ENCODE results near the gene SIDT1. TPM values are rescaled to one million over a fixed set of nuclear protein-coding genes. Genes with fewer than 3 reads are reported as not detected.

SIDT1 gene
- total and polyA plus RNA-seq, 5 donors from 2014 or later: 13.6 to 59.9 (median 18.0) TPM

DNA sequence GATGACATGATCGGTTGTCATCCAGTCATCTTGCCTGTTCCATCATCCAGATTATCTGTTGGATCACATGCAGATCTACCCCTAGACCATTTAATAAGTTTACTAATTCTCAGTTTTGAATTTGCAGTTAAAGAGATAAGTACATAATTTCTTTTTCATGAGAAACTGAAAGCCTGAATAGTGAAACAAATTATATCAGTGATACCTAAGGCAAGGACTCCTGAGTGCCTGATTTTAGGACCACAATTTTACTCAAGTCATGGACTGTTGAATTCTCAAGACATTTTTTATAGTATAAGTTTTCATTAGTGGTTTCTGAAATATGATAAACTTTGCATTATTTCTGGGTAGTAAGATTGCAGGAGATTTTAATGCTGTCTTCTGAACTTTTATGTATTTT is 13.2 kb downstream of the SIDT1 start:
- peak overlapping the region in 2 of 3 donors; percentile 22 to 52 for H3K27ac Mint-ChIP-seq

DNA sequence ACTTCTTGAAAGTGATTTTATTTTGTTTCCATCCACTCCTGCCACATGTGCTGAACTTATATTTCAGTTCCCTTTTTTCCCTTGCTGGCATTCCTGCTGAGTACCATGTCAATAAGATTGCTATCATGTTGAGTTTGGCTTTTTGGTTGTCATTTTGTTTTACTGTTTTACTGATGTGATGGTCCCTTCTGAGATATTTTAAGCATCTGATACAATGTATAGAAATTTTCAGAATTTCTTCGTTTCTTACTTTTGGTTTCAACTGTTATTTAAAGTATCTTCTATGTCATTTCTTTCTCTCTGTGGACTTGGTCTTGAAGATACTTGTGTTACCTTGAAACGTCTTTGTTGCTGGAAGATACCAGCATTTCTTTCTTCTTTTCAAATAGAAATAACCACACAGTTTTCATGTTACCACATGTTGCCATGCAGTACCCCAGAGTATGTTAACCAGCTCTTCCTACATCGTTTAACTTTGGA is 14.1 kb downstream of the SIDT1 start:
- Histone ChIP-seq H3K9me3 (ENCODE audit: control insufficient read depth in 2 of 2, low read length in 2 of 2) (peaks cover 0 to 1% of the 10 kb centered on the region in 2 experiments), H3K36me3 (ENCODE audit: control insufficient read depth, insufficient read depth, low read length) (peaks cover 10% of the 10 kb centered on the region), H3K4me3 (ENCODE audit: low read depth, low read length) (peak overlapping the region; percentile 4), H3K27me3 (ENCODE audit: control insufficient read depth, insufficient read depth, low read length) (no peaks in the 10 kb centered on the region), H3K4me1 (ENCODE audit: control insufficient read depth, insufficient read depth, low read length, poor library complexity, severe bottlenecking) (no peaks in the 10 kb centered on the region), H3K27ac (ENCODE audit: insufficient read depth, low read length, poor library complexity, severe bottlenecking) (no peak overlapping the region)
- no peaks in the 10 kb centered on the region for H3K27me3 Mint-ChIP-seq
- H3K4me1 Mint-ChIP-seq: peaks cover 44 to 65% (median 56%) of the 10 kb centered on the region in 4 donors
- peaks cover 0 to 2% (median 0%) of the 10 kb centered on the region in 7 donors for H3K9me3 Mint-ChIP-seq
- H3K4me3 Mint-ChIP-seq: peak overlapping the region in 1 of 4 donors; percentile 42
- peak overlapping the region in 2 of 3 donors; percentile 6 to 34 for H3K27ac Mint-ChIP-seq
- DNase-seq: no peak
- no peak for ATAC-seq (ENCODE audit: low read depth in 2 of 2)
- peaks cover 42% of the 10 kb centered on the region for H3K36me3 Mint-ChIP-seq

More for the DNA sequence above, 13.2 kb downstream of the SIDT1 start:
- no peaks in the 10 kb centered on the region for H3K4me1 ChIP-seq (ENCODE audit: control insufficient read depth, insufficient read depth, low read length, poor library complexity, severe bottlenecking)
- DNase-seq: no peak
- peaks cover 0 to 2% (median 0%) of the 10 kb centered on the region in 7 donors for H3K9me3 Mint-ChIP-seq
- no peak overlapping the region for H3K27ac ChIP-seq (ENCODE audit: insufficient read depth, low read length, poor library complexity, severe bottlenecking)
- ATAC-seq (ENCODE audit: low read depth in 2 of 2): no peak
- H3K27me3 Mint-ChIP-seq: no peaks in the 10 kb centered on the region
- peaks cover 12% of the 10 kb centered on the region for H3K36me3 ChIP-seq (ENCODE audit: control insufficient read depth, insufficient read depth, low read length)
- peaks cover 42% of the 10 kb centered on the region for H3K36me3 Mint-ChIP-seq
- H3K4me1 Mint-ChIP-seq: peaks cover 49 to 68% (median 52%) of the 10 kb centered on the region in 4 donors
- H3K4me3 Mint-ChIP-seq: no peak overlapping the region
- no peak overlapping the region for H3K4me3 ChIP-seq (ENCODE audit: low read depth, low read length)
- H3K27me3 ChIP-seq (ENCODE audit: control insufficient read depth, insufficient read depth, low read length): no peaks in the 10 kb centered on the region
- peaks cover 0 to 2% of the 10 kb centered on the region in 2 experiments for H3K9me3 ChIP-seq (ENCODE audit: control insufficient read depth in 2 of 2, low read length in 2 of 2)

DNA sequence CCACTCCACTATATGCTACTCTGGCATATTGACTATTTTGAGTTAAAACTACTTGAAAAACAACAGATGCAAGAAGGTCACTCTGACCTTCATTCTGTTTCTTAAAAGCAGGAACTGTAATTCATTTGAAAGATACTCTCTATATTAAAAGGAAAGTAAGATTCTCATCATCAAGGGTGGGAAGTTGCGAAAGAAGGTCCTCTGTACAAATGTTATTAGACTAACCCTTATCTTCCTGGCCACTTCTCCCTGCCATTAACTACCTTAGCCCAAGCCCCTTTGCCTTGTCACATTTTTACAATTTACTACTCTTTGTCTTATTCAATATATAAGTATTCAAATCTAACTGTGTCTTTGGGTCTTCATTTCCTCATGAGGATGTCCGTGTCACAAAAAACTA is 16.1 kb downstream of the SIDT1 start:
- H3K4me3 ChIP-seq (ENCODE audit: low read depth, low read length): no peak overlapping the region
- Mint-ChIP-seq H3K27ac (peak overlapping the region in 1 of 3 donors; percentile 20), H3K27me3 (no peaks in the 10 kb centered on the region), H3K9me3 (peaks cover 0 to 2% (median 0%) of the 10 kb centered on the region in 7 donors), H3K4me3 (no peak overlapping the region), H3K36me3 (peaks cover 37% of the 10 kb centered on the region), H3K4me1 (peaks cover 47 to 59% (median 53%) of the 10 kb centered on the region in 4 donors)
- H3K27ac ChIP-seq (ENCODE audit: insufficient read depth, low read length, poor library complexity, severe bottlenecking): no peak overlapping the region
- H3K4me1 ChIP-seq (ENCODE audit: control insufficient read depth, insufficient read depth, low read length, poor library complexity, severe bottlenecking): no peaks in the 10 kb centered on the region
- ATAC-seq (ENCODE audit: low read depth in 2 of 2): no peak
- peaks cover 3% of the 10 kb centered on the region for H3K36me3 ChIP-seq (ENCODE audit: control insufficient read depth, insufficient read depth, low read length)
- no peaks in the 10 kb centered on the region for H3K27me3 ChIP-seq (ENCODE audit: control insufficient read depth, insufficient read depth, low read length)
- no peaks in the 10 kb centered on the region for H3K9me3 ChIP-seq (ENCODE audit: control insufficient read depth in 2 of 2, low read length in 2 of 2)
- DNase-seq: no peak

DNA sequence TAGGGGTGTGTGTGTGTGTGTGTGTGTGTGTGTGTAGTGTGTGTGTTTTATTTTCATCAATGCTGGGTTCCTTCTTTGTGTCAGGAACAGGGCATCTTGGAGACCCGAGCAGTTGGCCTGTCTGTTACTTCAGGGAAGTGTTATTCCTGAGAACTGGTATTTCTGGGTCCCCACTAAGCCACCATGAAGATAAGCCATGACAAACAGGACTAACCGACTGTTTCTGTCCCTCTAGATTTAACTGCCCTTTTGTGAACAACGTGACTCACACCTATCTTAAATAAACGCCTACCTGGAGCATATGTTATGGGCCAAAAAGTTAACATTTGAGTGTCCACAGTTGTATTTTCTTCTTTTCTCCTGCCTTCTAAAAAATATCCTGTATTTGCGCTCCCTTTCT is 19.5 kb downstream of the SIDT1 start:
- Mint-ChIP-seq H3K4me1 (peaks cover 33 to 46% (median 41%) of the 10 kb centered on the region in 4 donors), H3K27me3 (no peaks in the 10 kb centered on the region), H3K27ac (no peak overlapping the region), H3K4me3 (no peak overlapping the region), H3K36me3 (peaks cover 22% of the 10 kb centered on the region), H3K9me3 (peaks cover 0 to 1% (median 0%) of the 10 kb centered on the region in 7 donors)
- Histone ChIP-seq H3K4me3 (ENCODE audit: low read depth, low read length) (no peak overlapping the region), H3K27me3 (ENCODE audit: control insufficient read depth, insufficient read depth, low read length) (no peaks in the 10 kb centered on the region), H3K36me3 (ENCODE audit: control insufficient read depth, insufficient read depth, low read length) (no peaks in the 10 kb centered on the region), H3K27ac (ENCODE audit: insufficient read depth, low read length, poor library complexity, severe bottlenecking) (no peak overlapping the region), H3K4me1 (ENCODE audit: control insufficient read depth, insufficient read depth, low read length, poor library complexity, severe bottlenecking) (no peaks in the 10 kb centered on the region), H3K9me3 (ENCODE audit: control insufficient read depth in 2 of 2, low read length in 2 of 2) (no peaks in the 10 kb centered on the region)
- ATAC-seq (ENCODE audit: low read depth in 2 of 2): no peak
- no peak for DNase-seq

DNA sequence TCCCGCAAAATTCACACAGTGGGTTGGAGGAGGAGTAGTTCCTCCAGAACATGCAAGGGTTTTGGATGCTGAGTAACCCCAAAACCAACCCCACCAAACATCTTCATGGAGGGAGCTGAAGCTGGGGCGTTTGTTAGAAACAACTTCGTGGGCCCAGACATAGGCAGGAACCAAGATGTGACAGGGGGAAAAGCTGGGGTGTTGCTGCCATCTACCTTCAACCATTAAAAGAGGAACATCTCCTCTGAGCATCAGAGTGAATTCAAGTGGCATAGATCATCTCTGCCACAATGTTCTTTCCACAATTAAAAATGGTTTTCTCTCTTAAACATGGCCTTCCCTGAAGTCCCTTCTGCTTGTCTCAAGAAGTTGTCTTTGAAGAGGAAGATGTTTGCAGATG is 20.5 kb downstream of the SIDT1 start:
- Mint-ChIP-seq H3K4me1 (peaks cover 33 to 53% (median 44%) of the 10 kb centered on the region in 4 donors), H3K27me3 (no peaks in the 10 kb centered on the region), H3K9me3 (peaks cover 0 to 1% (median 0%) of the 10 kb centered on the region in 7 donors), H3K36me3 (peaks cover 20% of the 10 kb centered on the region), H3K27ac (peak overlapping the region in 2 of 3 donors; percentile 21 to 36), H3K4me3 (no peak overlapping the region)
- ATAC-seq (ENCODE audit: low read depth in 2 of 2) (peak; percentile 37 to 39), DNase-seq (peak in 2 of 3 donors; percentile 41 to 43)
- Histone ChIP-seq H3K27me3 (ENCODE audit: control insufficient read depth, insufficient read depth, low read length) (no peaks in the 10 kb centered on the region), H3K4me1 (ENCODE audit: control insufficient read depth, insufficient read depth, low read length, poor library complexity, severe bottlenecking) (no peaks in the 10 kb centered on the region), H3K27ac (ENCODE audit: insufficient read depth, low read length, poor library complexity, severe bottlenecking) (no peak overlapping the region), H3K4me3 (ENCODE audit: low read depth, low read length) (no peak overlapping the region), H3K9me3 (ENCODE audit: control insufficient read depth in 2 of 2, low read length in 2 of 2) (no peaks in the 10 kb centered on the region), H3K36me3 (ENCODE audit: control insufficient read depth, insufficient read depth, low read length) (no peaks in the 10 kb centered on the region)

DNA sequence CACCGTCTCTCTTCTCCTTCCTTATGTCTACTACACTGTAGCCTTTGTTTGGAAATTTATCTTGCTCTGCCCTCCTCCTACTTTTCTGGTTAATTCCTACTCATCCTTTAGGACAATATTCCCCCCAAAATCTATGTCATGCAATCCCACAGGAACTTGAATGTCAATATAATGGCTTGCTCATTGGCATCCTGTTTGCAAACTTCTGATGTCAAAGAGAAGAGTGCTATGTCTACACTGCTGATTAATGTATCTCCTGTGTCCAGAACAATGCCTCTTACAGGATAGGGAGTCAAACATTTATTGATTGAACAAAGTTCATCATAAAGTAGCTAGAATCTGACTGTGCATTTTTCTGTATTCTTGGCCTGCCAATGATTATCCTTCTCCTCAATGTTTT is 22.8 kb downstream of the SIDT1 start:
- Mint-ChIP-seq H3K36me3 (peaks cover 11% of the 10 kb centered on the region), H3K4me3 (no peak overlapping the region), H3K4me1 (peaks cover 14 to 46% (median 37%) of the 10 kb centered on the region in 4 donors), H3K9me3 (peaks cover 0 to 1% (median 0%) of the 10 kb centered on the region in 7 donors), H3K27me3 (no peaks in the 10 kb centered on the region), H3K27ac (peak overlapping the region in 2 of 3 donors; percentile 11 to 18)
- Histone ChIP-seq H3K4me1 (ENCODE audit: control insufficient read depth, insufficient read depth, low read length, poor library complexity, severe bottlenecking) (peaks cover 5% of the 10 kb centered on the region), H3K36me3 (ENCODE audit: control insufficient read depth, insufficient read depth, low read length) (no peaks in the 10 kb centered on the region), H3K27me3 (ENCODE audit: control insufficient read depth, insufficient read depth, low read length) (no peaks in the 10 kb centered on the region), H3K27ac (ENCODE audit: insufficient read depth, low read length, poor library complexity, severe bottlenecking) (no peak overlapping the region), H3K4me3 (ENCODE audit: low read depth, low read length) (no peak overlapping the region), H3K9me3 (ENCODE audit: control insufficient read depth in 2 of 2, low read length in 2 of 2) (no peaks in the 10 kb centered on the region)
- DNase-seq (no peak), ATAC-seq (ENCODE audit: low read depth in 2 of 2) (no peak)

DNA sequence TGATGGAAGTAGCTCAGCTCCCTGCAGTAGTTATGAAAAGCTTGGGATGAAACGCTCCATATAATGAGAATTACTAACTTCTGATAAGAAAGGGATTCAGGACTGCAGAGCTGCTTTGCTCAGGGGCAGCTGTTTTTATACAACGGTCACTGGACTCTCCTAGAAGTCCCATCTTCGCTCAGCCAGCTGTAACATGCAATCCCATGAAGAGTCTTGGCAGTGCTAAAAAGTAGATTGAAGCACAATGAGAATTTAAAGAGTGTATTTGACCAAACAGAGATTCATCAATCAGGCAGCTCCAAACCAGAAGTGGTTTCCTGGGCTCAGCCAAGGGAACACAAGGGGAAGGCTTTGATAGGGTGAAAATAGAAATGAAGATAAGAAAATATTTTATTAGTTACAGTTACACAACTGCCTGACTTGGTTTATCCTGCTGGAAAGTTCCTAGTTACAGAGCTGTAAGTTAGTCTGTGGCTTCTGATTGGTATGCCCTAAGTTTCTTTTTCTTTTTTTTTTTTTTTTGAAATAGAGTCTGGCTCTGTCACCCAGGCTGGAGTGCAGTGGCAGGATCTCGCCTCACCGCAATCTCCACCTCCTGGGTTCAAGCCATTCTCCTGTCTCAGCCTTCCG is 24.1 kb downstream of the SIDT1 start:
- DNase-seq (no peak), ATAC-seq (ENCODE audit: low read depth in 2 of 2) (no peak)
- Mint-ChIP-seq H3K4me1 (peaks cover 23 to 52% (median 42%) of the 10 kb centered on the region in 4 donors), H3K36me3 (peaks cover 11% of the 10 kb centered on the region), H3K27me3 (no peaks in the 10 kb centered on the region), H3K4me3 (no peak overlapping the region), H3K27ac (no peak overlapping the region), H3K9me3 (peaks cover 0 to 1% (median 0%) of the 10 kb centered on the region in 7 donors)
- H3K9me3 ChIP-seq (ENCODE audit: control insufficient read depth in 2 of 2, low read length in 2 of 2): no peaks in the 10 kb centered on the region
- H3K27me3 ChIP-seq (ENCODE audit: control insufficient read depth, insufficient read depth, low read length): no peaks in the 10 kb centered on the region
- H3K4me1 ChIP-seq (ENCODE audit: control insufficient read depth, insufficient read depth, low read length, poor library complexity, severe bottlenecking): peaks cover 15% of the 10 kb centered on the region
- no peak overlapping the region for H3K27ac ChIP-seq (ENCODE audit: insufficient read depth, low read length, poor library complexity, severe bottlenecking)
- no peaks in the 10 kb centered on the region for H3K36me3 ChIP-seq (ENCODE audit: control insufficient read depth, insufficient read depth, low read length)
- H3K4me3 ChIP-seq (ENCODE audit: low read depth, low read length): no peak overlapping the region

DNA sequence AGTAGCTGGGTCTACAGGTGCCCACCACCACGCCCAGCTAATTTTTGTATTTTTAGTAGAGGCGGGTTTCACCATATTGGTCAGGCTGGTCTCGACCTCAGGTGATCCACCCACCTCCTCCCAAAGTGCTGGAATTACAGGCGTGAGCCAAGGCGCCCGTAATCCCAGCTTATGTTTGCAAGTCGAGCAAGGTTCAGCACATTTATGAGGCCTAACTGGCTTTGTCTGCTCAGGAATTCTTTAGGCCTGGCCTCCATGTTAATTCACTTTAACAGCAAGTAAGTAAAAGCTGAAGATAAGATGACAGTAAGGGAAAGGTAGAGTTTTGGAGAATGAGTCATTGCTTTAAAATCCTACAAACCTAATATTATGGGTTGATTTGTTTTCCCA is 24.6 kb downstream of the SIDT1 start:
- no peaks in the 10 kb centered on the region for H3K36me3 ChIP-seq (ENCODE audit: control insufficient read depth, insufficient read depth, low read length)
- H3K4me1 ChIP-seq (ENCODE audit: control insufficient read depth, insufficient read depth, low read length, poor library complexity, severe bottlenecking): peaks cover 20% of the 10 kb centered on the region
- no peaks in the 10 kb centered on the region for H3K9me3 ChIP-seq (ENCODE audit: control insufficient read depth in 2 of 2, low read length in 2 of 2)
- no peak overlapping the region for H3K4me3 ChIP-seq (ENCODE audit: low read depth, low read length)
- ATAC-seq (ENCODE audit: low read depth in 2 of 2) (no peak), DNase-seq (no peak)
- no peak overlapping the region for H3K27ac ChIP-seq (ENCODE audit: insufficient read depth, low read length, poor library complexity, severe bottlenecking)
- no peaks in the 10 kb centered on the region for H3K27me3 ChIP-seq (ENCODE audit: control insufficient read depth, insufficient read depth, low read length)
- Mint-ChIP-seq H3K9me3 (peaks cover 0 to 1% (median 0%) of the 10 kb centered on the region in 7 donors), H3K4me1 (peaks cover 23 to 56% (median 46%) of the 10 kb centered on the region in 4 donors), H3K27me3 (no peaks in the 10 kb centered on the region), H3K4me3 (no peak overlapping the region), H3K27ac (peak overlapping the region in 1 of 3 donors; percentile 53), H3K36me3 (peaks cover 11% of the 10 kb centered on the region)
